RCC 7860 (cell line): ENCODE results near the gene TCF12.
A peak's percentile ranks its signal among the peaks of the same experiment; 100 is the strongest.

Source experiments
- DNase-seq: peaks from one replicate; pipeline ENCODE4 v3.0.0-alpha.2; 2015; ENCODE audit warnings: low spot score
- FAIRE-seq: peaks from 2 replicates; lab custom pipeline; 2012; peaks lifted over from hg19 to GRCh38; lab: Jason Lieb, UNC

Gene TCF12

DNA sequence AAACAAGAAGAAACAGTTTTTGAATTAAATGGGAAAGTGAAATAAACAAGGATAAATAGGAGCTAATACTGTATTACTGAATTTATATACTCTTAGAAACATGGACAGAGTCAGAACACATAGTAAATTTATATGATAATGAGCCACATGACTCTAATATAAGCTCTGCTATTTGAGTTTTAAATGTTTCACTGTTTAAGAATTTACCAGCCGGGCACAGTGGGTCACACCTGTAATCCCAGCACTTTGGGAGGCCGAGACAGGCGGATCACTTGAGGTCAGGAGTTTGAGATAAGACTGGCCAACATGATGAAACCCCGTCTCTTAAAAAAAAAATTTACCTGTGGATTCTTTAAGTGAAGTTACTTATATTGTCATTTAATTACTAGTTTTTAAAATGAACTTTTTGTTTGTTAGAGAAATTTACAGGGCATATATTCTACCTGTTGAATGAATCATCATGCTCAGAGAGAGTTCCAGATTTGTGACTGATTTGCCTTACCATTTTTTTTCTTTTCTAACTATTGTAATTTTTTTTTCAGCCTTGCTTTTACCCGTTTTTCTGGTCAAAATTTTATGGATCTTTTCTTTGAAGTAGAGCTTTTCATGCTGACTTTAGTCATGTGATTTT is 125.7 kb downstream of the TCF12 start:
- no peak for FAIRE-seq
- DNase-seq, result no peak

DNA sequence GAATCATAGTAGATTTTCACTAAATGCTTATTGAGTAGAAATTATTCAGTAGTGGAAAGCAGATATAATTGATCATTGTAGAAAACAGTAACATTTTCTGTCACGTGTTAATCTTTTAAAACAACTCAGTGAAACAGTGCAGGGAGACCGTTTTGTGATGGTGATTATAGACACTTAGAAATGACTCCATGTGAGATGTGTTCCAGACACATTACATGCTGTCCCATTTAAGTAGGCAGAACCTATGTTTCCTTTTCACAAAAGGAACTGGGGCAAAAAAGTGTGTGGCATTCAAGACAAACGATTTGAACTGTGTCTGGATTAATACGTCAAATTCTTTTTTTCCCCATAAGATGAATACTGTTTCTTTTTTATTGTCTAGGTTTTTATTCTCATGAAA is 126.5 kb downstream of the TCF12 start:
- FAIRE-seq (no peak), DNase-seq (no peak)

DNA sequence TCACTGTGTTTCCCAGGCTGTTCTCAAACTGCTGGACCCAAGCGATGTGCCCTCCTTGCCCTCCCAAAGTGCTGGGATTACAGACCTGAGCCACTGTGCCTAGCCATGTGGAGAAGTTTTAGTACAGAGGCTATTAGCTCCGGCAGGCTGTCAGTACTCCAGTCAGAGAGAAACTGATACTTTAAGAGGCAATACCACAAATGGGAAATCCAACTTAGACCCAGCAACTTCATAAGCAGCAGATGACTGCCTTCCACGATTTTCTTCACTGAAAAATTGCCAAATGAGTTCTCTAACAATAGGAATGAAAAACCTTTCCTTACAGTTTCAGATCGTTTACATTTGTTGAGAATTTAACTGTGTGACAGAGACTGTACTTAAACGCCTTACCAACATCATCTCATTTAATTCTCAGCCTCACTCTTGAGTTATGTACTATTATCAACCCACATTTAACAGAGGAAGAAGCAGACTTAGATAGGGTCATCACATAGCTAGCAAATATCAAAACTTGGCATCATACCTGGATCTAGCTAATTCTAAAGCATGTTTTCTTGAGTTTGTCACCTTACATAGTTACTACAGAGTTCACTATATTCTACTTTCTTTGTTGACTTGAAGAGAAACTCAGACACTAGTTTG is 127.4 kb downstream of the TCF12 start:
- no peak for DNase-seq
- no peak for FAIRE-seq

DNA sequence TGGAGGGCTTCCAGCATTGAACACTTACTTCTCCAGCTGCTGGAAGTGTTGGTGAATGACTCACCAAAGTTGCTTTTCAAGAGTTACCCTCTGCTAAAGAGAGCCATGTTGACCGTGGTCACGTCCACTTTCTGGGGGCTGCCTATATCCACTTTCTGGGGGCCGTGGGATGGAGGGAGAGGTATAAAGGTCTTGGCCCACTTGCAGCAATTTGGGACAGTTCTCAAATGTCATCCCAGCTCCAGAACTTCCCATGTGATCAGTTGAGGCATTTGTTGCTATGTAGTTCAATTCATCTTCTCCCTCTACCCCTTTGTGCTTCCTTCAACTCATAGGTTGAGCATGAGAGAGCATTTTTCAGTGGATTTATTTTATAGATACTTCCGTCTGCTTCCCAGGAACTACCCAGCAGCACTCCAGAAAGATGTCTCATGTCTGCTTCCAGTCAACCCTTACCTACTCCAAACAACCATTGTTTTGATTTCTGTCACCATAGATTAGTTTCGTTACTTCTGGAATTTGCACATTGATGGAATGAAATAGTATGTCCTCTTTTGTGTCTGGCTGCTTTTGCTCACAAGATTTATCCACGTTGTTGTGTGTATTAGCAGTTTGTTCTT is 130.6 kb downstream of the TCF12 start:
- FAIRE-seq (no peak), DNase-seq (no peak)

DNA sequence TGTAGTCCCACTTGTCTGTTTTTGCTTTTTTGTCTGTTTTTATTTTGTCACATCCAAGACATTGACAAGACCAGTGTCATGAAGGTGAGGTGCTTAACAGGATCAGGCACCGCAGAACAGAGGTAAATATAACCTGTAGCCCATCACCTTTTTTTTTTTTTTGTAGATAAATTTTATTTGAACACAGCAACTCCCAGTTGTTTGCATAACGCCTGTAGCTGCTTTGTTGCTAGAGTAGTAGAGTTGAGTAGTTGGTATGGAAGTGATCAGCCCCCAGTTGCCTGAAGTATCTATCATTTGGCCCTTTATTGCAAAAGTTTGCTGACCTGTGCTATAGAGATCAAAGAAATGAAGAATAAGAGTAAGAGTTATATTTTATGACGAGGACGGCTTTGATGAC is 135.0 kb downstream of the TCF12 start:
- DNase-seq (no peak), FAIRE-seq (no peak)

DNA sequence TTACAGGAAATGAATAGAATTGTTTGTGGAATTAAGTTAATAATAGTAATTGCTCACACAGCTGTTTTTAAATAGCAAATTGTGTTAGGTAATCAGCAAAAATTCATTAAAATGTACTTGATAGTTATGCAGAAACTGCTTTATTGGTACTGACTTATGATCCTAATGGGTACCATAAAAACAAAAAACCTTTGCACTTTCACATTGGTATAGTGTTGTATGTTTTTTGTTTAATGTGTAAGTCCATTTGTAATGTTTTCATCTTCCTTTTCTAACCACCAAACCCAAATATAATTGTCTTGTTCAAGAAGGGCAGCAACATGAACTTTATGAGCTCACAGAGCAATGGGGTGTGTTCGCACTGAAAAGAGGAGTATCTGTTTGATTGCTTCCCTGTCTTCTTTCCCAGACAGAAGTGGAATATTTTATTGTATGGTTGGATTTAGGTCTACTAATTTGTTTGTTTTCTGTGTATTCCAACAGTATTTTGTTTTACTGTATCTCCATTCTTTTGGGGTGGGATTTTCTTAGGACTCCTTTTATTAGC is 135.8 kb downstream of the TCF12 start:
- FAIRE-seq, result no peak
- no peak for DNase-seq

DNA sequence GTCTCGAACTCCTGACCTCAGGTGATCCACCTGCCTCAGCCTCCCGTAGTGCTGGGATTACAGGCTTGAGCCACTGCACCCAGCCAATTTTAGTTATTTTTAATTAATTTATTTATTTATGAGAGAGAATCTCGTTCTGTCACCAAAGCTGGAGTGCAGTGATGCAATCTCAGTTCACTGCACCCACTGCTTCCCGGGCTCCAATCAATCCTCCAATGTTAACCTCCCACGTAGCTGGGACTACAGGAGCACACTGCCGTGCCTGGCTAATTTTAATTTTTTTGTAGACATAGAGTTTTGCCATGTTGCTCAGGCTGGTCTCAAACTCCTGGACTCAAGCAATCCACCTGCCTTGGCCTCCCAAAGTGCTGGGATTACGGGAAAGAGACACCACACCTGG is 137.9 kb downstream of the TCF12 start:
- FAIRE-seq, result no peak
- no peak for DNase-seq

DNA sequence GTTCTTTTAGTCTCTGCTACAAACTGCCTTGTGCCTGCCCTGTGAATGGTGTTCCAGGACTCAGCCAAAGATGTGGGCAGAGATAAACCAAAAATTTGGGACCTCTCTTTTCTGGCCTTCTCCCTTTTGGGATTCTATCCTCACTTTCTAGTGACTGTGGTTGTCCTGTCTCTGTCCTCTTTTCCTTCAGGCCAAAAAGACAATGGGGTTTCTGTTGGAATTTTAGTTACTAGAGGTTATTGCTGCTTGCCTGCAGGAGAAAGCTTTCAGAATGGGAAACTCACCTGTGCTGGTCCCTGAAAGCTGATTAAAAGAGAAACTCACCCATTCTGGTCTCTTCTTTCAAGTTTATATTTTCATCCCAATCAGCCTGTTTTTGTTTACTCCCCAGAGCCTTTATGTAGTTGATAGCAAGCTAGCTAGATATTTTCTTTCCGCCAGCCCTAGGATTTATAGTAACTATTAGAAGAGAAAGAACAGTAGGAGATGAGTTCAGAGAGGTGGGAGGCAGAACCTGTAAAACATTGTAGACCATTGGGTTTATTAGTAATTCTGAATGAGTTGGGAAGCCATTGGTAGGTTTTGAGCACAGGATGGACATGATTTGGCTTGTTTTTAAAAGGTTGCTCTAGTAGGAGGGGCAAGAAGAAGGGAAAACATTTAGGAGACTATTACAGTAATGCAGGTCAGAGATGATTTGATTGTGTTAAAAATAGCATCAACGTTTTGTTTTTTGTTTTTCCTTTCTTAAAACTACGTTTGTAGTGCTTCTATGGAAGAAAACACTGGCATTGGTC is 138.9 kb downstream of the TCF12 start:
- DNase-seq (no peak), FAIRE-seq (no peak)

DNA sequence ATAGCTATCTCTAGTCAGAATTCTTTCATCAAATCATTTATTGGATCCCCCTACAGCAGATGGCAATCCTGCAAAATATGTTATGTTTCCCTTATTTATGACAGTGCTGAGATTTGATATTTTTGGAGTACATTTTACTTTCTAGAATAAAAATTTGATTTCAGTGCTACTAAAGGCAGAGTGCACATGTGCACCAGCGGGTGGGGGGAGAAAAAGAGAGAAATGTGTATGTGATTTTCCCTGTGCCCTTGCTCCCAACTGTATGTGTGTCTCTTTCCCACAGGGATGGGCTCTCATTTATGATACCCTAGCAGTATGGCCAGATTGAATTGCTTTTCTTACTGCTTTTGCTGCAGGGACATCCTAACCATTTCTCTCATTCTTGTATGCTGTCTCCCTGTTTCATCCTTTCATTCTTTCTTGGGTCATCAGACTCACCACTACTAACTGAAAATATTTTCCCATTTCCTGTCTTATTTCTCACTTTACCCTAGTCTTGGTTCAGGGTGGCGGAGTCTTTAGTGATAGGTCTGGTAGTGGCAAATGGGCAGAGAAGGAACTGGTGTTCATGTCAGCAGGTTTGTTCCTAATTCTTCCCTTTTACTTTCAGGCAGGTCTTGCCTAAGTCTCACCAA is 140.7 kb downstream of the TCF12 start:
- FAIRE-seq (no peak), DNase-seq (no peak)

DNA sequence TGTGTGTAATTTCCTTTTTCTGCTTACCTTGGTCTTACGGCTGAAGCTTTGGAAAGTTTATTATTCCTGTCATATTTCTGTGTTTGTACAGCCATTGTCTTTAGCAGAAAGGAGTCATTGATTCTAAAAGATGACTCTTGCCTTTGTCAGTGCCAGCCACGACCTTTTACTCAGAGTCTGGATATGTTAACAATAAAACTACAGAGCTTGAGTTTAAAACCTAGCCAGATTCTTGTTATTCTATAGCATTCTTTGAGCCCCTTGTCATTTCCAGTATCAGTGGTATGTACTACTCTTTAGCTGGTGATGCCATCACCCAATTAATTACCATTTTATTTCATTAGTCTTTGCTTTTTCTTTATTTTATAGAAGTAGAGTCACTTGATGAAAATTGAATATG is 142.4 kb downstream of the TCF12 start:
- DNase-seq, result peak; percentile 83

DNA sequence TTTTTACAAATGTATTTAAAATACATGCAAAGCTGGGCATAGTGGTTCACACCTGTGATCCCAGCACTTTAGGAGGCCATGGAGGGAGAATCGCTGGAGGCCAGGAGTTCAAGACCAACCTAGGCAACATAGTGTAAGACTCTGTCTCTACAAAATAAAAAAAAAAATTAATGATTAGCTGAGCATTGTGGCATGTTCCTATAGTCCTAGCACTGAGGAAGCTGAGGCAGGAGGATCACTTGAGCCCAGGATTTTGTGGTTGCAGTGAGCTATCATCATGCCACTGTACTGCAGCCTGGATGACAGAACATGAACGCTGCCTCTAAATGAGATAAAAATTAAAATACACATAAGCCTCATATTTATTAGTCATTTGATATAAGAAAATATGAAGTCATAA is 142.8 kb downstream of the TCF12 start:
- FAIRE-seq (peak; percentile 79), DNase-seq (peak; percentile 69)

More for the DNA sequence above, 142.4 kb downstream of the TCF12 start:
- peak; percentile 80 for FAIRE-seq

DNA sequence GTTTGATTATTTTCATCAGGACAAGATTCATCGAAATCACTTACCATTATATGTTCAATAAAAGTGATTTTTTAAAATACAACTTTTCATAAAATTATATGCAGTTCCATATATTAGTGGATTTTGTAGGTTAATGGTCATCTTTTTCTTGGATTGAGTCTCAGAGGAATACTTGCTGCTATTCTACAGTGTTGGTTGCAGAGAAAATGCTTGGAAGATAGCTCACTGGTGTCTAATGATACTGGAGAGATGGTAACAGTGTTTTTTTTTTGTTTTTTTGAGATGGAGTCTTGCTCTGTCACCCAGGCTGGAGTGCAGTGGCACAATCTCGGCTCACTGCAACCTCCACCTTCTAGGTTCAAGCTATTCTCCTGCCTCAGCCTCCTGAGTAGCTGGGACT is 143.3 kb downstream of the TCF12 start:
- FAIRE-seq (no peak), DNase-seq (no peak)

DNA sequence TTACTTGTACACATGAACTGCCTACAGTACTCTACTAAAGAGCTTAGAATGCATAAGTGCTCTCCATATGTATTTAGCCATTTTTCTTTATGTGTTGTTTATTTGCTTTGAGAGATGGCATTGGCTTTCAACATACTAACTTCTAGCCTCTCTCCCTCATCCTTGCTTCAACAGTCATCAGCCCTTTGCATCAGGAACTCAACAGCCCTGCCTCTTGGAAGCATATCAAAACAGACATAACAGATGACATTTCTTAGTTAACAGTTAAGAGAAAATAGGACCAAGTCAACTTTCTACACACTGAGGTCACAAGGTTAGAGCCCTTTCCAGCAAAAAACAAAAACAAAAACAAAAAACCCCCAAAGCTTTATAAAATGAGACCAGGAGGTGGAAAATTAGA is 145.6 kb downstream of the TCF12 start:
- DNase-seq (no peak), FAIRE-seq (no peak)

DNA sequence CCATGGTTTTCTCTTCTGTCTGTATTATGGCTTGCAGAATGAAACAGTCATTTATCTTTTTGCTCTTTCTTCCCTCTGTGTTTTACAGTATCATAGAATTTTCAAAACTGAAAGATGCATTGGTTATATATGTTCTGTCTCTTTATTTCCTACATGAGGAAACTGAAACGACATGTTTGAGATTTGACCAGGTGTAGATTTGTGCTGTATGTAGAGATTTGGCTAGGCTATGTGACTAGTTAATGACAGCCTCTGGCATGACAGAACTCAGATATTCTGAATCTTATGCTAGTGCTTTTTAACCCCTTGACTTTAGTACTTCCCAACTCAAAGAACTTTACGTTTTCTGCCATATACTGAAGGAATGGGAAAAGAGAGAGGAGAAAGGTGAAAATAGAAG is 151.0 kb downstream of the TCF12 start:
- DNase-seq, result no peak
- FAIRE-seq, result no peak

DNA sequence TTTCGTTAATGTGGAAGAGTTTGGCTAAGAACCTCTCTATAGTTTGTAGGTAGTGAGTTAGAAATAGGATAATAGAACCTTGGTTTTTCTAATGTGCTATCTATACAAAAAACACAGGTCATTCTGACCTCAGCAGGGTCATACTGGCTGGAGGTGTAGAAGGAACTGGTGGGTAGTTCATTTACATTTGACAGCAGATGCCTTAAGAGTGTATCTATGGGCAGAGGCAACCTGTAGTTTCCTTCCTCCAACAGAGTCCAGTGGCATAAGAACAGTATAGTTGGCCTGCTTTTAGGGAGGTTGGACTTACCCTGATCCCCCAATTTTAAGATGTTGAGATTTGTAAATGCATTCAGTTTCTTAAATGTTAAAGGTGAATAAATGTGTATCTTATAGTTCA is 152.2 kb downstream of the TCF12 start:
- DNase-seq (no peak), FAIRE-seq (no peak)

DNA sequence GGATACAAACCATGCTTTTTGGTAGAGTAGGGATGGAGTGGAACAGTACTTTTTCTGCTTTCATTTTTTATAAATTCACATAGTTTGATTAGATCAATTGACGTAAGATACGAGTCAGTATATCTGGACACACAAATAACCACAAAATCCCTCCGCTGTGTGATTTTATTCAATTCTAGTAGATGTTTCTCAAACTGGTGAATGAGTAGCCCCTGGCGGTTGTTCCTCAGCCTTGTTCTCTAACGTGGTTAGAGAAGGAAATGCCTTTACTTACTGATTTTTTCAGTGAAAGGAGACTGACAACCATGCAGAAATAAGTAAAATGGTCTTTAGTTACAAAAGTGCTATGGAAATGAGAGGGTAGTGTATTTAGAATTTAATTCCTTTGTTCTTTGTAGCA is 161.0 kb downstream of the TCF12 start:
- no peak for DNase-seq
- no peak for FAIRE-seq

DNA sequence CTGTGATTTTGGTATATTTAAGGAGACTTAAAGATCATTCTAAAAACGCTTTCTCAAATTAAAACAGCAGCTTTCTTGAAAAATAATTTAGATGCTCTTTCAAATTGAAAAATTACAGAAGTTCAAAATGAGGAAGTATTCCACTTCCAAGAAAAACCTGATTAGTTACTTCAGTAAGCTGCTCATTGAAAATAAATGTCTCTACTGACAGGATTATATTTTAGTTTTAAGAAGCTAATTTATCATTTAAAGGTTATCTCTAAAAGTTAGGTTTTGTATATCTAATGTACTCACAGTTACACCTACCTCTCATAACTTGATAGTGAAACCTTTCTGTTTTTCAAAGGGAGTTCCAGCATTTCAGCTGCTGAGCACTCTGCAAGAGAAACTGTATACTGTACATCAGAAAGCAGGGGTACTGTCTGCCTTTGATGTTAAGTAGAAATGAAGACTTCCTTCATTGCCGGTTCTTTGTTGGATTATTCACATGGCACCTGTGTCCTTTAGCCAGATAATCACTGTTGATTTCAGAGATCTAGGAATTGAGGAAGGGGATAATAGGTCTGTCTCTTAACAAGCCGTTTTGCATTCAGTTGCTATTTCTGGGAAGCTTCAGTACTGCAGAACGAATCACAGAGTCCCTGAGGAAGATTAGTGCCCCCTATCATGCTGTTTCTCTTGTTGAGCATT is 161.6 kb downstream of the TCF12 start:
- no peak for FAIRE-seq

DNA sequence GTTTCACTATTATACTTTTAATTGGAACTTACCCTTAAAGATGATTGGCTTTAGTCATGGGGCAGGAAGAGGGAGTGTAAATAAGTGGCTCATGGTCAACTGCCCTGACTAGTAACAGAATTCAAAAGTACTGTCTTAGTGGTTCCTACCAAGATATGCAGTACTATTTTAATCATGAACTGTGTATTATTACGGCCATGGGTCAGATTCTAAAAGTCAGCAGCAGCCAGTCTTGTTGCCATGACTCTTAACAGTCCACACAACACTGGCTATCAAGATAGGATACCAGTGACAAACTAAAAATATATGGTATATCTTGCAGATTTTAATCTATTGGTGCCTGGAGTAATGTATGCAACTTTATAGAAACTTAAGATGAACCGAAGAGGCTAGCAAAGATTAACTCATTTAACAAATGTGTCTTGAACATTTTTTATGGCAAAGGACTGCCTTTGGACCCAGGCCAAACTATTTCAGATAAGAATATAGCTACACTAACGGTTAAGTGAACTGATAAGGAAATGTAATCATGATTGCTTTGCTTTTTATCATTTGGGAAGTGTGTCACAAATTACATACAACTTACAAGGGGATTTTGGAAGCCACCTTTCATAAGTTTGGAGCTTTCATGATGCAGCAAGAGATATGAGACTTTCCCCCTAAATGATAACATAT is 163.7 kb downstream of the TCF12 start:
- DNase-seq, result peak; percentile 40
- FAIRE-seq, result no peak

More for the DNA sequence above, 161.6 kb downstream of the TCF12 start:
- no peak for DNase-seq

DNA sequence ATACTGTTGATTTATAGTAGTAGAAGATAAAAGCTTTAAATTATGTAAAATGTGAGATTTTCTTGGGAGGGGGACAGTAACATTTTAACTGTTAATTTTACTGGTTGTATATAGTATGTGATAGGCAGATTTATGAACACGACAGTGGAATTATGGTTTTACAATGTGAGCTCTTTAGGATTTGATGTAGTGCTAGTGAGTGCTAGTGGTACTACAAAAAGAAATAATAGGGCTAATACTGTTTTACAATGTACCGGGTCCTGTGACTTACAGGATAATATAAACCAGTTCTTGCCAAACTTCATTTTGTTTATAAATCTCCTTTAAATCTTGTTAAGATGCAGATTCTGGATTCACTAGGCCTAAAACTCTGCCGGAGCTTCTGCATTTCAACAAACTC is 165.7 kb downstream of the TCF12 start:
- FAIRE-seq (no peak), DNase-seq (no peak)

DNA sequence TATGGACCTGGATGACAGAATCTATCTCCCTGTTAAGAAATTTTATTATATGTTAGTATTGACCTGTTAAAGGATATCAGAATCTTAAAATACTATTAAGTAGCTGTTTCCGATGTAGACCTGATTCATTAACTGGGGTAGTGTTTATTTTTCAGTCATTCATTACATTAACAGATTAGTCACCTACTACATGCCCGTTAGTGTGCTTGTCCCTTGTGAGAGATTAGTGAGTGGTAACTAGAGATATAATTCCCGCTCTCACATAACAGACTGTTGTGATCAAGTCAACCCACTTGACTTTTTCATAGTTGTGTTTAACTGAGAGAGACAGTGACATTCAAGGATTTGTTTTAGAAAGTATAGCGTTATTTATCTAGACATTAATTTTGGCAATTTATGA is 166.8 kb downstream of the TCF12 start:
- peak; percentile 63 for FAIRE-seq
- peak; percentile 44 for DNase-seq
